CD4-positive, alpha-beta T cell treated with Interleukin-1 beta for 1 hour (primary cell): ENCODE measurements around the gene CHCHD3.
"Not testable (repeated sequence)": the region's sequence is repeated elsewhere in the genome, so short reads cannot be mapped to it uniquely, and the experiment has no call there.

Experiments used
- DNase-seq, 2 donors: peaks; one replicate each; pipeline ENCODE4 v3.0.0-alpha.2; 2020 to 2022

Gene CHCHD3

DNA sequence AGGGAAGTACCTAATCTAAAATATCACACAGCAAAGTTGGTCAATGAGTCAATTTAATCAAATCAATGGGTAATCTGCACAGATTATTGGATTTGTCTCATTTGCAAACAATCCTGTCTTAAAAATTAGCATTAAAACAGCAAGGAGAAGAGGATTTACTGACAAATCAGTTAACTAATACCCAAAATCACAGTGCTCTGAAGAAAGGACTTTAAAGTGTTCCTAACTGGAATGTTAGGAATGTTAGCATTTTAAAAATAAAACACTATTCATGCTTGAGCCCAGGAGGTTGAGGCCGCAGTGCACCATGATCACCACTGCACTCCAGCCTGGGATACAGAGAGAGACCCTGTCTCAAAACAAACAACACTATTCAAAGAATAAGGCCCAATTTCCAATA lies 83.1 kb downstream of the CHCHD3 start:
- no peak for DNase-seq

DNA sequence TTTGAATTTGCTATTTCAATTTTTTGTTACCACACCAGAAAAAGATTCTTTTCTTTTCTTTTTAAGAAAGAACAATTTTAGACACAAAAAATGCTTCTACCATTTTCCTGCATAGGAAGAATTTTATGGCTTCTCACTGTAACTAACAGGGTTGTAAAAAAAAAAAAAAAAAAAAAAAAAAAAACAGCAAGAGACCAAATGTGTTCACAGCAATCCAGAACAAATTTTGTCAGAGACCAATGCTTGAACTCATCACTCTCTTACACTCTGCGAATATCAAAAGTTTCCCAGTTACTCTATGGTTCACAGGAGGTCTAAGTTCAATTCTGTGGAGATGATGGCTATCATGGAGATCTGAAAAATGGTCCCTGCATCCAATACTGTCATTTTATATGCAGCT lies 84.4 kb downstream of the CHCHD3 start:
- DNase-seq, result no peak

DNA sequence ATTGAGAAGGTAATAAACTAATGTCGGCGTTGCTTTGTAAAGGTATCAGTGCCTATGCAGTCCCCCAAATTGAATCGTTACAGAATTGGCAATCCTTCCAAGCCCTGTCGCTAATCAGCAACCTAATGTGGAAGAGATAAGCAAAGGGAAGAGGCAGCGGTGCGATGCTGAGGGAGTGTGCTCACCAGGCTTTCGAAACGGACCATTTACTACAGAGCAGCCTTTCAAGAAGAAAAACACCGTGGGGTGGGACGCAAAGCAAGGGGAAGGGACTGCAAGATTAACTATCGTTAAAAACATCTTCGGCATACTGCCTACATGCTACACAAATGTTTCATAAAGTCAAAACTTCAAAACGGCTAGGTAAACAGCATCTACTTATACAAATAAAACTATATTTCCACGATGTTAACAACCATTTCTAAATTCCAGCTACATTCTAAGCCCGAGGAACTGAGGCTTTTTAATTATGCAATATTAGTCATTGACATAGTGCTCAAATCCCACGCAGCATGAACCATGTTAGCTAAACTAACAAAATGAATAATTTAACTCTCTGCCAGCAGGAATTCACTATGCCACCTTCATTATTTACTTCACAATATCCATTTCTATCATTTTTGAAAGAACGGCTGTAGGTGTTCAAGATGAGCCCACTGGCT lies 85.2 kb downstream of the CHCHD3 start:
- DNase-seq, result no peak

DNA sequence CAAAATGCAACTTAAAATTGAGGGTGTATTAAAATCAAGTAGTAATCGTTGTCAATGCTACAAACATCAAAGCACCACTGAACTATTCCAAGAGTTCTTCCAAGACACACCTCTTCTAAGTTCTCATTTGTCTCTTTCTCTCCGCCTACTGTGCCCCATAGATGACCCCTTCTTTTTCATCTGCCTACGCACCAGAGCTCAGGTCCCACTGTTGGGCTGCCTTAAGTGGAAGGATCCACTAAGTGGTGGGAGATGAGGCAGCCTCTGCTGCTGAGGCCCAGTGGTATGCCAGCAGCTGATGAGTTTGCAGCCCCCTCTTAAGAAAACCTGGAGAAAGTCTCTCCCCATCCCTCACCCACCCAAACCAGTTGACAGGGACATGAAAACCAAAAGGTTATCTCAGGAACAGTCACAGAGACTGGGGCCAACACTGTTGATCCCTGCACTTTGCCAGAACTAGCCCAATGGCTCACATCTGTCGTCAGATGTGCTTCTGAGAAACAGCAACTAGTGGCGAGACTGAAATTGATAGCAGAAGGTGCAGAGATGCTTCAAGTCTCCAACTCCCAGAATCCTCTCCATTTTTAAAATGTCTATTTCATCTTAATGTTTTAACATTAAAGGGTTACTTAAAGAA lies 88.4 kb downstream of the CHCHD3 start:
- DNase-seq, result no peak

DNA sequence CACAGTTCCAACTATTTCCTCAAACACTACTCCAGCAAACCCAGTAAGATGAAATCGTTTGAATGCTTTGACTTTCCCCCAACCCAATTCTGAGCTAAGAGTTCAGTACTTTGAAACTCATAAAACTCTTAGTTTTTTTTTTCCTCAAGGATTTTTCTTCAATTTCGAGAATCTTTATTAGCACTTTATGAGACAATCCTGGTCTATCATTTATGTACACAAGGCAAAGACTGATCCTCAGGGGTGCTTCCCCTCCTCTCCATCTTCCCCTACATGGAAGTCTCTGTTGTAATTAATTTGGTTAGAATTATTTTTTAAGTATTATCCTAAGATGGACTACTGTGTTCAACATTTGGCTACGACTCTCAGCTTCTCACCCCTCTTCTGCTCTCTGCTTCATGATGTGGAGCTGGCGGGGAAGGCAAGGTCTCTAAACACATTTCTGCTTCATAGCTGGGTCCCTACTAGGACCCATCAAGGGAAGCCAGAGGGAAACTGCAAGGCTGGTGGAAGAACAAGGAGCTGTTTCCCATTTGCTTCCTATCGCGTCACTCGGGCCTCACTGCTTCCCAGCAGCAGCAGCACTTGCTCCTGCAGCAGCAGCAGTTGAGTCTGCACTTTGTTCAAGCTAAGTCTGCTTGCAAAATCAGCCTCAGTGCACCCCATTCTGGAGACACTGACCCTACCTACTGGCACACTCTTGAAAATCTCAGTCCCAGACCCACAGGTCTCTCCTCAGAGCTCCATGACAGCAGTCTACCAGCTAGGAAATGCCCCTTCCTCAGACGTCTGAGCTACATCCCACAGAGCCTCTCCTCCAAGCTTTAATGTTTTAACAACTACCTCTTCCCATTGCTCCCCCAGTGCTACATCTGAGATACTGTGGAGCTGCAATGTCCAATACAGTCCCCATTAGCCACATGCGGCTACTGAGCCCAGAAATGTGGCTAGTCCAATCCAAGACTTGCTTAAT lies 90.0 kb downstream of the CHCHD3 start:
- DNase-seq, result no peak

DNA sequence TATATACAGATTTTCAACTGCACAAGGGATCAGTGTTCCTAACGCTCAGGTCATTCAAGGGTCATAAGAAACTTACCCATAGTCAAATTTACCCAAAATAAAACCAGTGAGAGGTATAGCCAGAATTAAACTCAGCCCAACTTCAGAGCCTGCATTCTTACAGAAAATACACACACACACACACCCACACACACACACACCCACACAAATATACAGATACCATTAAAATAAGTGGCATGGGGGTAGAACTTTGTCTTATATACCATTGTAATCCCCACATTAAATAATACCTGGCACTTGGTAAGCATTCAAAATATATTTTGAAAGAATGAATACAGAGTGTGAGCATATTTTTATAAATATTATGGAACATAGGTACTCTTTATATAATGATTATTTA lies 93.8 kb downstream of the CHCHD3 start:
- DNase-seq, result no peak

DNA sequence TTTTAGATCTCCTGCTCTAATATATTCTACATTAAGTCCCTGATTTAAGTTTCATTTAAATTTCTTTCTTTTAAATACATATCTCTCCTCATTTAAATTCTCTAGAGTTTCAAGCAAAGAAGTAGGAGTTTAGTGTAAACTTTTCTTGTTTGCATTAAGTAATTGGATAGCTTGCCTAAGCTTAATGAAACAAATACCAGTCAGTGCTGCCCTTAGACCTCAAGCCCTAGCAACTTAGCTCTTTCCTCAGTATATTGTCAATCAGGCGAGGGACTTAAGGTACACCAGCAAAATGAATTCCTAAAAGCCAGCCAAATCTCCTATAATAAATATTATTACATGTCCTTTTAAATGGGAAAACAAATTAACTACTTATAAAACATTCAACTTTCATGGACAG lies 101.5 kb downstream of the CHCHD3 start:
- DNase-seq, result no peak

DNA sequence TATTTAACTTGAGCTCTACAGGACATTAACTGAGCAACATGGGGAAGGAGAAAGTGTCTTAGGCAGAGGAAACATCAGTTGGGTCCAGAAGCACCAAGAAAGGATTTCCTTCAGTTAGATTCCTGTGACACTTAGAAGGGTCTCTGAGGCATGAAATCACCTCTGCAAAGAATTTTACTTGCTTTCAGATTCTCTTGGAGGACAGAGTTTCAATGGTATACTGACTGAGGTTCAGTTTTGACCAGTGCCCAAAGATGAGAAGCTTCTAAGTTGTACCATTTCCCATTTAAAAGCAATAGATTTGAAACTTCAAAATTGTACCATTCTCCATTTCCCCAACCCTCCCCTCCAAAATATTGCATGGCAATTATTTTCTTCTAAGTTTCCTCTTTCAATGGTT lies 102.4 kb downstream of the CHCHD3 start:
- DNase-seq, result no peak

DNA sequence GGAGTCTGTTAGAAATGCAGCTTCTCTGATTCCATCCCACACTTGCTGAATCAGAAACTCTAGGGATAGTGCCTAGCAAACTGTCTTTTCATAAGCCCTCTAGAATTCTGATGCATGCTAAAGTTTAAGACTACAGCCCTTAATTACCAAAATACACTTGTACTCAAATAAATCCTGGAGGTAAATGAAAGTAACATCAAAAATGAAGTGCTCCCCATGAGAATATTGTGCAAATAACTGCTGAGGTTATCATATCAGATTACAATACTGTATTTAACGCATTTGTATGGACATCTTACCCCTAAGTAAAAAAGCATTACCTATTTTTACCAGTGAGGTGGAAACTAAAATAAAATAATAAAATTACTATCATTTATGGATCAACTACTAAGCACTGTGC lies 104.7 kb downstream of the CHCHD3 start:
- no peak for DNase-seq

DNA sequence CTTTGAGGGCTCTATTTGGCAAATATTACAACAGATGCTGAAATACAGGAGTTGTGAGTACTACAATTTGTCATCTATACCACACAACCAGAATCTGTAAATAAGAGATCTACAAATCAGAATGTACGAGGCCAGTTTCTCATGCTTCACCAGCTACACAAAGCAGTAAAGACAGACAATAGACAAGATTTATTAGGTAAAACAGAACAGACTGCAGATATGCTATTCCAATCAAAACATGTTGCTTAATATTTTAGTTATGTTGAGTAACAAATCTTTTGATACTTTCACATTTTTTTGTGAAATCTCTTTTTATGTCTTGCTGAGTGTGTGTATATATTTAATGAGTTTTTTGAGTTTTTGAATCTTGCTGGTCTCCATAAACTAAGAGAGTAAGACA lies 109.1 kb downstream of the CHCHD3 start:
- no peak for DNase-seq

DNA sequence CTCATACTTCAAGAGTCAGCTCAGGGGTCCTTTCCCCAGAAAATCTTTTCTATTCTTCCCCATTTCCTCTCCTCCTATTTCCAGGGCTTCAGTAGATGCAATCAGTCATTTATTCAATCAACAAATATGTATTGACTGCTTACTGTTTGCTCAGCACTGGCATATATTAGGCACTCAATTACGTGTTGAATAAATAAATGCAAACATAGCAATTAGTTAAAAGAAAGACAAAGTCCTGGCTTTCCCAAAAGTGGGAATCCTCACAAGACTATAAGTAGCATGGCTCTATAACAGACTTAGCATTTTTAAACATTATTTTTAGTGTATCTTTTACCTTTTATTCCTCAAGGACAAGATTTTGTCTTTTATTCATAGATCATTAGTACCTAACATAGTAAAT lies 111.6 kb downstream of the CHCHD3 start:
- DNase-seq, result no peak

DNA sequence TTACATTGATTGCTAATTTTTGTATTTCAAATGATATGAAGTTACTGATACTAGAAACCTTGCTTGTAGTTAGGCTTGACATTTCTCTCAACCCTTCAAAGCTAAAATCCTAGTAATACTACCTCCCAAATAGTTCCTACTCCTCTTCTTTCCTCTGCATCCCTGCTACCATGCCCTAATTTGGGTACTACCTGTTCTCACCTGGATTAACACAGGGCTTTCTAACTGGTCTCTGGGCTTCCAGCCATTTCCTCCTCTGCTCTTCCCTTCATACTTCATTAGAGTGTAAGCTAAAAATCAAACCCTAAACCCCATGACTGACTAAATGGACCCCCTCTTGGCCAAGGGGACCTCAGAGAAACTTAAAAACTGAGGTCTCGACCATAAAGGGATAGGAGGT lies 112.4 kb downstream of the CHCHD3 start:
- no peak for DNase-seq

DNA sequence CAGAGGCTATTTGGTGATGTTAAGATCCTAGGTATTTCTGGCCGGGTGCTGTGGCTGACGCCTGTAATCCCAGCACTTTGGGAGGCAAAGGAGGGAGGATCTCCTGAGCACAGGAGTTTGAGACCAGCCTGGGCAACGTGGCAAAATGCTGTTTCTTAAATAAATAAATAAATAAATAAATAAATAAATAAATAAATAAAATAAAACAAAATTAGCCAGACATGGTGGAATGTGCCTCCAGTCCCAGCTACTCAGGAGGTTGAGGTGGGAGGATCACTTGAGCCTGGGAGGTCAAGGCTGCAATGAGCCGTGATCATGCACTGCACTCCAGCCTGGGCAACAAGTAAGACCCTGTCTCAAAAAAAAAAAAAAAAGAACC lies 114.4 kb downstream of the CHCHD3 start:
- DNase-seq, result not testable (repeated sequence)

DNA sequence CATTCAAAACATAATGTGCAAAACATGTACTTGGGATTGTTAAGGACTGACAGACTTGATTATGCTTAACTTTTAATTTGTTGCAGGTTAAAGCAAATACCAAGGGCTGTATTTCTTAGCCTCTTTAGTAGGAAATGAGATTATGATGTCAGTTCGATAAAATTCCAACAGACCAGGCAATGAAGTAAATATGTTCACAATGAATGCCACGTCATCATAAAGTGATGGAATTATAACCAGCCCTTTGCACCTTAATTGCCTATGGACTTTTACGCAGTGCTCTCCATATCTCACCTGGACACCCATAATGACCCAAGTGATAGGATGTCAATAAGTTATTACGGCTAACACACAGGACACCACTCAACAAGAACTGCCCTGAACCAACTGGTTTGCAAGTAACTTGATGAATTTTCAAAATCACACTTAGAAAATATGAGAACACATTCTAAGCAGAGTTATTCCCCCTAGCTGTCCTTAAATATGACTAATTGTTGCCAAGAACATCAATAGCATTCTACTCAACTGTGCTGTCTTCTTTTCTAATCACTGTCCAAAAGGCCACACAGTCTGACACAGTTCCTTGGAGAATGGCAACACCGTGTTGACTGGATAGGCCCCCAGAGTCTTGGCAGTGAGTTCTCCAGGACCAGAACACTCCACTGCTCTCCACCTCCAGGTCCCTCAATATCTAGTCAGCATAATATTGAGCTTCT lies 115.0 kb downstream of the CHCHD3 start:
- no peak for DNase-seq

DNA sequence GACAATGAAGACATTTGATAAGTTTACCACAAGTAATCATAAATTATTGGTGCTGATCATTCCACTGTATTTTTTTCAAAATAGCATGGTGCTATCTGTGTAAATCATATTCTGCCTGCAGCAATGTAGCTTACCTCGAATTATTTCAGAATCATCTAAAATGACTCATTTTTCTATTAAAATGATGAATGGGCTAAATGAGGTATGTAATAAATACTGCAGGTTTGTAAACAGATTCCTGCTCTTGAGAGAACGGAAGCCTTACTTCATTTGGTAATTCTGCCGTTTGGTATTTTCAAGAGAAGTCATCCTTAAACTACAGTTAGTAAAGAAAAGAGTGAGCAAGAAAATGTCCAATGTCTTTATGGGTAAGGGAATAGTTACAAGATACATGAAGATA lies 115.9 kb downstream of the CHCHD3 start:
- no peak for DNase-seq

DNA sequence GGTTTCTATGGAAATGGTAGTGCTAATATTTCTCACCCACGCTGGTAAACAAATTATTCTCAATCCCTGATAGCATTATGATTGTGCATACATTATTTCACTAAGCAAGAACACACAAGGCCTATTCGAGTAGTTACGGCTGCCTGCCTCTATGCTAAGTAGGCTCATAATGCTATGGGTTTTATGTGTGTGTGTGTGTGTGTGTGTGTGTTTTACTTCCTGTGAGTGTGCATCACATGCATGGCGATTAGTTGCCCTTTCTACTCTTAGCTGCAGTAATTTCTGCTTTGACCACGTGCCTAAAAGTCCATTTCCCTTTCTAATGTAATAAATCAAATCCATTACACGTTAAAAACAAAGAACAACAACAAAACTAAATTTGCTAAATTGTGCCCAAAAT lies 117.0 kb downstream of the CHCHD3 start:
- no peak for DNase-seq

DNA sequence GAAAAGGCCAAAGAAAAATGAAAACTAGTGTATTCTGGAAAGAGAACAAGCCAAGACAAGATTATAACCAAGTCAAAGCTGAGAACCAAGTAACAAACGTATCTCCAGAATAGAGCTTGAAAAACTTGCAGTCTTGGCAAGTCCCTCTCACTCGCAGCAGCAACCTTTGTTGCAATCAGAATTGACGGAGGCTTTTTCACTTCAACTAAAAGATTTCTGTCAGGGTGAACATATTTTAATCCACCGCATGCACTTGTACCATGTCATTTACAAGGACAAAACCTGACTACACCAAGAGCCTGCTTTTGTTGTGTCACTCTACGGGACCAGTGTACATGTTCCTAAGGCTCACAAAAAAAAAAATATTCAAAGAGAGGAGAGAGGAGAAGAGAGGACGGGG lies 122.0 kb downstream of the CHCHD3 start:
- DNase-seq, result no peak

DNA sequence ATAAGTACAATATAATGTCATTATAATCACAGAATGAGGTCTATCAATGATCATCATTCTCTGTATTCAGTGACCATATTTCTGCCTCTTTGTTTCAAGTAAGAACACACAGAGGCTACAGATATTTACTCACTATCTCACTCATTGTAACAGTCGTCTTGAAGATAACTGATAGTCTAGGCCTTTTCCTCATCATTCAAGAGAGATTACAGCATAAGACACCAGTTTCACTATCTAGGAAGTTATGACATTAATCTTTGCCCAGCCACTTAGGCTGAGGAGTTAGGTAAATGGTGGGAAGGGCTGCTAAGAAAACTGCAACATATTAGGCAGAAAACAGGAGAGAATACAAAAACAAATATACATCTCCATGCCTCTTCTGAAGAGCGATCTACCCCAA lies 125.3 kb downstream of the CHCHD3 start:
- no peak for DNase-seq

DNA sequence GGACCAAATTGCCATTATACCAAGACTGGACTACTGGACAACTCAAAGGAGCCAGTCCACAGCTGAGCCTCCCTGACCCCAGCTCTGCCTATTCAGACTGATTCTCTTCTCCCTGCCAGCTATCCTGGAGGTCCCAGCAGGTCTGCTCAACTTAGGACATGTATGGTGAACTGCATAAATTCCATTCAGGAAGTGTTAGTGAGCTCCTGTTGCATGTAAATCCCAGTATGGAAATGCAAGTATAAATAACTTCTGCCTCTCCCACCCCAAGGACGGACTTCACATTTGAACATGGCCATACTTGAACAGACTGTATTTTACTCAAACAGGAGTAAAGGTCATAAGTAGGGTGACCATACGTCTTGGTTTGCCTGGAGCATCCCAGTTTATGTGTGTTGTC lies 128.4 kb downstream of the CHCHD3 start:
- DNase-seq, result no peak

DNA sequence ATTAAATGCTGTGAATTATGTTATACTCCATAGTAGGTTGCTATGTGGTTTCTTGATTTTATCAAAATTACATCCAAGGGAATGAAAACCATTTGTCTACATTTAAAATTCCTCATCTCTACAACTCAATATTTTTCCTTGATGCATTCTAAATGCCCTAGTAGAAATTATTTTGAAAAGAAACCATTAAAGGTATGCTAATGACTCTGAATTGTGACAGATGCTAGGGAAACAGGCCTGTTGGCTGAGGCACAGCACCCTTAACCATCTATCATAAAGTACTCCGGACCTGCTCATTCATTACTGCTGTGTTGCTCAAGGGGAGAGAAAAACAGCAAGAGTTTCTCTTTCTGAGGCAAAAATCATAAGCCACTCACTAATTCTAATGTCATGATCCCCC lies 131.2 kb downstream of the CHCHD3 start:
- no peak for DNase-seq

DNA sequence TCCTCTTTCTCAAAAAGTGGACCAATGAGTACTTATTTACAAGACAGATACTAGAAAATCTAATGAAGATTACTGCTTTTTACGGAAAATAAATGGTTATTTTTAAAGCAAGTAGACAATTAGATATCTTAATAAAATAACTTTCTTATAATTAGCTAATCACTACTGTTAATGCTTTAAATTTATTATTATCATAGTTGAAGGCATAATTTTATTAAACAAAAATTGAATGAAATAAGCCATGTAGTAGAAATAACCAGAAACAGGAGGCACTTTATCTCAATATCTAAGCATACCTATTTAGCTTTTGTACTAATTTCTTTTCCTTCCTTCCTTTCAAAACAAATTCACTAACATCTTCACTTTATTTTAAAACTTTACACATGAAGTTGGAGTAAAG lies 134.9 kb downstream of the CHCHD3 start:
- DNase-seq, result no peak

DNA sequence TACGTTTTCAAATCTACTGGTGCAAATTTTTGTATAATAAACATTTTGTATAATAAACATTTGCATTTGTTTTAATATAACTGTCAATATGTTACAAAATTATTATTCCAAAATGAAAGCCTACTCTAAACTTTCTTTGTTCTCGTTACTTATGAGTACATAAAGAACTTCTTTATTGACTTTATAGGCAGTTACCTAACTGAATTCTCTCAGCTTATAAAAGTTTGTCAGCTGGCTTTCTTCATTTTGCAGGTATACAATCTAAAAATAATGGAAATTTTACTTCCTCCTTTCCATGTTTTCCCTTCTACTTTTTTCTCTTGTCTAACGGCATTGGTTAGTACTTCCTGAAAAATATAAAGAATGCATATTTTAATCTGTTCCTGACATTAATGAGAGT lies 137.1 kb downstream of the CHCHD3 start:
- DNase-seq, result no peak

DNA sequence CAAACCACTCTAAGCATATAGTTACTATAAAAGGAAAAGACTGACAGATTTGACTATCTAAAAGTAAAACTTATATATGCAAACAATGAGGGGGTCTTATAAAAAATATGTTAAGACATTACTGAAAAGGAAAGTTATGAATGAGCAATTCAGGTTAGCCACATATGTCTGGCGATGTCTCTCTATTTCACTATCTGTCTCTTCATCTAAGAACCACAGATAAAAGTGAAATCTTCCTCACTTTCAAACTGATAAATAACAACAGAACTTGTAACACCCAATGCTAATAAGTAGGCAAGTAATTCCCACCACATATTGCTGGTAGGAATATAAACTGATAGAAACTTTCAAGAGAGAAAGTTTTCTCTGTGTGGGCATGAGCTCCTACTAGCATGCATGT lies 138.2 kb downstream of the CHCHD3 start:
- DNase-seq, result no peak
